ENCODE measurements around the gene FRMD7.

Gene FRMD7

GRCh38 chrX:132037479-132037993 lies 90.3 kb downstream of the FRMD7 start:
- FAIRE-seq: no peak
- no peak for DNase-seq (ENCODE audit: insufficient read length, low spot score)
- TF ChIP-seq POLR2A (IDR thresholded peaks at IDR 0.05; ENCODE audit: low read depth, low read length): no peak

GRCh38 chrX:132034648-132035047 lies 93.2 kb downstream of the FRMD7 start:
- DNase-seq (ENCODE audit: insufficient read length, low spot score) (no peak), FAIRE-seq (no peak)
- TF ChIP-seq POLR2A (IDR thresholded peaks at IDR 0.05; ENCODE audit: low read depth, low read length): no peak

- no peak for FAIRE-seq
Measured at GRCh38 chrX:132033166-132033565, 94.7 kb downstream of the FRMD7 start.

GRCh38 chrX:132031867-132032266 lies 96.0 kb downstream of the FRMD7 start:
- FAIRE-seq: no peak
- no peak for TF ChIP-seq POLR2A (IDR thresholded peaks at IDR 0.05; ENCODE audit: low read depth, low read length)
- no peak for DNase-seq (ENCODE audit: insufficient read length, low spot score)

More at GRCh38 chrX:132033166-132033565, 94.7 kb downstream of the FRMD7 start:
- DNase-seq (ENCODE audit: insufficient read length, low spot score): no peak
- no peak for TF ChIP-seq POLR2A (IDR thresholded peaks at IDR 0.05; ENCODE audit: low read depth, low read length)

GRCh38 chrX:132030264-132030663 lies 97.6 kb downstream of the FRMD7 start:
- no peak for DNase-seq (ENCODE audit: insufficient read length, low spot score)
- no peak for TF ChIP-seq POLR2A (IDR thresholded peaks at IDR 0.05; ENCODE audit: low read depth, low read length)
- no peak for FAIRE-seq

Measured in H54 (cell line).